NCI-H2196 treated with DMSO at 0.1 percent for 48 hours (cell line): Measurements from ENCODE around the gene PTGES3.
"Not testable (repeated sequence)": the region's sequence is repeated elsewhere in the genome, so short reads cannot be mapped to it uniquely, and the experiment has no call there.

Experiments
- DNase-seq: peaks from one replicate; lab custom pipeline; 2025; ENCODE audit not compliant: unreplicated experiment; lab: John Stamatoyannopoulos, UW

Gene PTGES3

DNA sequence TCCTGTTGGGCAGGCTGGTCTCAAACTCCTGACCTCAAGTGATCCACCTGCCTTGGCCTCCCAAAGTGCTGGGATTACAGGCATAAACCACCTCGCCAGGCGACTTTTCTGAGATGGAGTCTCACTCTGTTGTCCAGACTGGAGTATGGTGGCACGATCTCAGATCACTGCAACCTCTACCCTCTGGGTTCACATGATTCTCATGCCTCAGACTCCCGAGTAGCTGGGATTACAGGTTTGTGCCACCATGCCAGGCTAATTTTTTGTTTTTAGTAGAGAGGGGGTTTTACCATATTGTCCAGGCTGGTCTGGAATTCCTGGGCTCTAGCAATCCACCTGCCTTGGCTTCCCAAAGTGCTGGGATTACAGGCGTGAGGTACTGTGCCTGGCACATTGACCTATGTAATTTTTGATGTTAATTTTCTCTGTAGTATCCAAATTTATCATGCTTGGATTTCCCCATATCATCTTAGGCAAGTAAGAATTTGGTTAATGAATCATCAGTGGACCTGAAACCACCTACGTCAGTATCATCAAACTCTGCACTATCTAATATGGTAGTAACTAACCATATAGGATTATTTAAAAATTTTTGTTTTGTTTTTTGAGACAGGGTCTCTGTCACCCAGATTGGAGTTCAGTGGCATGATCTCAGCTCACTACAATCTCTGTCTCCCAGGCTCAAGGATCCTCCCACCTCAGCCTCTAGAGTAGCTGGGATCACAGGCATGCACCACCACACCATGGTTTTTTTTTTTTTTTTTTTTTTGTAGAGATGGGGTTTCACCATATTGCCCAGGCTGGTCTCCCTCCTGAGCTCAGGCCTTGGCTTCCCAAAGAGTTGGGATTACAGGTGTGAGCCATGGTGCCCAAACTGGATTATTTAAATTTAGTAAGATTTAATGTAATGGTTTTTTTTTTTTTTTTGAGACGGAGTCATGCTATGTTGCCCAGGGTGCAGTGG, 30.4 kb downstream of the PTGES3 start:
- DNase-seq, result no peak

DNA sequence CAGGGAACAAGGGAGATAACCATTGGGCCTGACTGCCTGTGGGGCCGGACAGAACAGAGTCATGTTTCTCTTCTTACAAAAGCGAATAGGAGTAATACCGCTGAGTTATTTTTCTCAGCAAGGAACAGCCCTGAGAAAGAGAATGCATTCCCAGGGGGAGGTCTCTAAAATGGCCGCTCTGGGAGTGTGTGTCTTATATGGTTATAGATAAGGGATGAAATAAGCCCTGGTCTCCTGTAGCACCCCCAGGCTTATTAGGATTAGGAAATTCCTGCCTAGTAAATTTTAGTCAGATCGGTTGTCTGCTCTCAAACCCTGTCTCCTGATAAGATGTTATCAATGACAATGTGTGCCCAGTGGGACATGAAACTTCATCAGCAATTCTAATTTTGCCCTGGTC, 34.3 kb downstream of the PTGES3 start:
- DNase-seq, result not testable (repeated sequence)

DNA sequence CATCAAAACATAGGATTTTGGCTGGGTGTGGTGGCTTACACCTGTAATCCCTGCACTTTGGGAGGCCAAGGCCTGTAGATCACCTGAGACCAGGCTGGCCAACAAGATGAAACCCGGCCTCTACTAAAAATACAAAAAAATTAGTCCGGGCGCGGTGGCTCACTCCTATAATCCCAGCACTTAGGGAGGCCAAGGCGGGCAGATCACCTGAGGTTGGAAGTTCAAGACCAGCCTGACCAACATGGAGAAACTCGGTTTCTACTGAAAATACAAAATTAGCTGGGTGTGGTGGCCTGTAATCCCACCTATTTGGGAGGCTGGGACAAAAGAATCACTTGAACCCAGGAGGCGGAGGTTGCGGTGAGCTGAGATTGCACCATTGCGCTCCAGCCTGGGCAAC, 40.1 kb downstream of the PTGES3 start:
- DNase-seq, result not testable (repeated sequence)

DNA sequence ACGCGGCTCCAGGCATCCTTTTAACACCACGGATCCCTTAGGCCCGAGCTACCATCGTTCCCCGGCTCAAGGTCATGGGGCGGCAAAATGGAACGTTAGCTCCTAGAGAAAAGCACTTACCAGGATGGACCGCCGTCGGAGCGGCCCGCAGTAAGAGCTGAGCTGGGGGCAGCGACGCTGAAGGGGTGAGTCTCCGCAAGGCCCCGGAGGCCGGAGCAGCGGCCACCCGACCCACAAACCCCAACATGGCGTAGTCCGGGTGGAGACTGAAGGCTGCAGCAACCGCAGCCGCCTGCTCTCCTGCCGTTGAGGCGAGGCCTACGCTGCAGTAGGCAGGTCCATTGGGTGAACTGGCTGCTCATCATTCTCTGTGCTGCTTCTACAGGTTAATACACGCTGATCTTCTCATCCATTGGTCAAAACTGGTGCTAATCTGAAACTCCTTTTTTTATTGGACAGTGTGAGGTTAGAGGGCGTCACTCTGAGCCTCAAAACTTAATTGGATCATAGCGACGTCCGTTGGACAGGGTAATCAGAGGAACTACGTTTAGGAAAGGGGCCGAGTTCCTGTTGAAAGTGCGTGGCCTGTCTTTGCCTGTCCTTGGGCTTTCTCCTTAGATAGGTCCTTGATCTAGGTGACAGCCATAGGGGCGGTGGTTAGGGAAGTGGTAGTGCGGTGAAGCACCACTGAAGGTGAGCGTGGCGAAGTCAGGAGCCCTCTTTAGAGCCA, 42.2 kb downstream of the PTGES3 start, which contains the start of gene ATP5F1B:
Gene ATP5F1B (minus strand): TSS at position 268 of the 730 bp plus-strand sequence. CDS start 21 bp downstream, at position 247.
- DNase-seq, result peak; percentile 99

DNA sequence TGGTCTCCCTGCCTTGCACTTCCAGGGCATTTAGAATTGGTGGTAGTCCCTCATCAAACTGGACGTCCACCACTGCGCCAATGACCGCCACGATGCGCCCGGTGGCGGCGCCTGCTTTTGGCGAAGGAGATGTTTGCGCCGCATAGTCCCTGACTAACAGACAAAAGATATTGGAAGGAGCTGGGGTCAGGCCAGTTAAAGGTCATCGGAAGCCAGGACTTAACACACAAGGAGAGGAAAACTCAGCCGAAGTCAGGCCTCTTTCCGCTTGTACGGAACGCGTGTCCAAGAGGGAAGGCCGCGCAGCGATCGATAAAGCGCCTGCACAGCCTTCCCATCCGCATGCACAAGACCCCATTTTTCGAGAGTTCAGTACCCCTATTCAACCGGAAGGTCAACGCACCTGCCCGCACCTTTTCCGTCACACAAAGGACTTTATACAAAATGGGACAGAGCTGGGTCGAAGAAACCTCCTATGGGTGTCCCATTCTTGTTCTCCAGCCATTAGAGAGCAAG, 42.8 kb downstream of the PTGES3 start:
- no peak for DNase-seq

DNA sequence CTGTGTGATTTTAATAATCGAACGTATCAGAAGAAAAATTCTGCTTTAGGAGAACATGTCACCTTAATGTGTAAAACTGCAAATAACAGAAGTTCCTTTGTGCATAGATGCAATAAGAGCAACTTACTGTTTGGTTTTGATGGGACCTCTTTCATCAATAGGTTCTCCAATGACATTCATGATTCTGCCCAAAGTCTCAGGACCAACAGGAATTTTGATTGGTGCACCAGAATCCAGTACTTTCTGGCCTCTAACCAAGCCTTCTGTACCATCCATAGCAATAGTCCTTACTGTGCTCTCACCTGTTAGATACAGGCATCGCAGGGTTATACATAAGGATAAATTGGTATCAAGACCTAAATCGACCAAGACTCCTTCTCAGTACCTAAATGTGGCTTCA, 43.4 kb downstream of the PTGES3 start:
- DNase-seq, result no peak

DNA sequence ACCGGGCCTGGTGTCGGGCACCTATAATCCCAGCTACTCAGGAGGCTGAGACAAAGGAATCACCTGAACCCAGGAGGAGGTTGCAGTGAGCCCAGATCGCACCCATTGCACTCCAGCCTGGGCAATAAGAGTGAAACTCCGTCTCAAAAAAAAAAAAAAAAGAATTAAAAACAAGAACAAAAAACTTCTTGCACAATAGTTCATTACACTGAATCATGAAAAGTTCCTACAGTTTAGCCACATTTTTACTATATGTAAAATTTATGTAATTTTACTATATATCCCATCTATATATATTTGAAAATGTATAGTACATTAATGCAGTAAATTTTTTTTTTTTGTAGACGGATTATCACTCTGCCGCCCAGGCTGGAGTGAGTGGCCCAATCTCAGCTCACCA, 46.9 kb downstream of the PTGES3 start:
- DNase-seq, result no peak

DNA sequence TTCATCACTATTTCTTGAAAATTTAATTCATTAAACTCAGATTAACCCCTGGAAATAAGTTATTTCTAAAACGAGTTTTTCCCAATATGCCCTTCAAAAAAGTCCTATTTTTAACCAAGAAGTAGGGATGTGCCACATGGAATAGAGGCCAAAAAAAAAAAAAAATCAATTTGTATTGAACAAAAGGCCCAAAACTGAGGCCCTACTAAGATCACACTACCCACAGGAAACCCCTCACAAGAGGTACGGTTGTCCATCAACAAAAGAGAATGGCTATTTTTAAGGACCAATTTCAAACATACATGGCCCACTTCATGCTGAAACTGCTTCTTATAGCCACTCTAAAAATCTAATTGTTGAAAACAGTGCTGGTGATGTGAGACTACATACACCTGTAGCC, 50.5 kb downstream of the PTGES3 start:
- no peak for DNase-seq

DNA sequence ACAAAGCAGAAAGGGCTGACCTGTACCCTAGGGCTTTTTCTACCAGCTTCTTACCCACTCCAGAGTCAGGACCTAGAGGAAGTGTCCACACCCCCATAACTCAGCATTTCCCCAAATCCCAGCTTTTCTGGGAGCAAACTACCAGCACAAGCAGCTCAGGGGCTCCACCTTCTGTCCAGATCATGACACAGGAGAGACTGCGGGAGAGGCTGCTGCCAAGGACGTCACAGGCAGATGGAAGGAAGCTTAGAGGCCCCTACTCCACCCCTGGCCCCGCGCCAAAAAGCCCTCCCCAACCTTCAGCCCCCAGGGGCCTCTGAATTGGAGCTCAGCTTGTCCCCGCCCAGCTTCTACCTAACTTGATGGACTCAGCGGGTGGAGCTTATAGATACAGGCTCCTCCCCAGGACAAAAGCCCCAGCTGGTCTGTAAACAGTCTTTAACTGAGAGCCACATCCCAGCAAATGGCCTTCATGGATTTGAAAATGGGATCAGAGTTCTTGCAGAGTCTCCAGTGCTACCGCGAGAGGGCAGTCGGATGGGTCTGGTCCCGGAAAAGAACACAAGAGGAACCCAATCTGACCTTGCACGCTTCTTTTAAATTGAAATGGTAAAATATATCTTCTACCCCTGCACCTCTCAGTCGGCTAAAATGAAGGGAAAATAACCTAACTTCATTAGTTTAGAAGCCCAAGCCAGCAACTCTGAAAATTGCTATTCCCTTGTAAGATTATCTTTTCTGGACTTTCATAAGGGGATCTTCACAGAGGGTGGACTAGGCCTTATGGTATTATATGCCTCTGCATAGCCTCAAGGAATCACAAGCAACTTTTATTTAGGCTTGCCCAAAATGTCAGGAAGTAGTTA, 51.2 kb downstream of the PTGES3 start:
- peak; percentile 99 for DNase-seq

DNA sequence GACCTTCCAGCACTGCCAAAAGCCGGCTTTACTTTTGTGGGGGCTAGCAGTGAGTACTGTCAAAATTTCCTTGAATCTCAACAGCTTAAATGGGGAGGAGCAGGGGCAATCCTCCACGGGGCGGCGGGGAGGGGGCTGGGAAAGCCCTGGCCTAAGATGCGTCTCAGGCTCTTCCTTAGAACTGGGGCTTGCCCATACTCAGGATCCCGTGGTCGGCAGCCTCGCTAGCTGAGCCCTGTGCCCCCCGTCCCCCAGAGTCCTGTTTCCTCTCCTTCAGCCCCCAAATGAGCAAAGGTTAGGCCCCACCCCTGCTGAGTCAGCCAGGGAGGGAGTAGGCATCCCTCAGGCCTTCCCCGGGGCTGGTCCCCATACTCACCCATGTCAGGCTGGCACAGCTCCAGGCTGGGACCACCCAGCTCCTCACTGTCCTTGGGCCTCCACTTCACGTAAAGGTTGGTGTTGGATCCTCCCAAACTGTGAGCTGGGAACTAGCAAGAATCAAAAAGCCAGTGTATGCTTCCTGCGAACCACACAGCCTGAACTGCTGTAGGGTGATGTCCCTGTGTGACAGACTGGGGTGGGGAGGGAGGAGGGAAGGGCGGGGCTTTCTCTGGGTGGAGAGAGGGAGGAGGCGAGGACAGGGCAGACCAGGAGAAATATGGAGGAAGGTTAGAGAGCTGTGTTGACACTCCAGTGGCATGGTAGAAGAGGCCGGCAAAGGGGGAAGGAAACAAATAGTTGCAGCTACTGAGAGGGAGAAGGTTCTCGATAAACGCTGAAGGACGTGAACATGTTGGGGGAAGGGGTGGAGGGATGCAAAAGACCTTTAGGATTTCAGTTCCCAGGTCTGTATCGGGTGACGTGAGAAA, 52.0 kb downstream of the PTGES3 start:
- DNase-seq, result peak; percentile 73

DNA sequence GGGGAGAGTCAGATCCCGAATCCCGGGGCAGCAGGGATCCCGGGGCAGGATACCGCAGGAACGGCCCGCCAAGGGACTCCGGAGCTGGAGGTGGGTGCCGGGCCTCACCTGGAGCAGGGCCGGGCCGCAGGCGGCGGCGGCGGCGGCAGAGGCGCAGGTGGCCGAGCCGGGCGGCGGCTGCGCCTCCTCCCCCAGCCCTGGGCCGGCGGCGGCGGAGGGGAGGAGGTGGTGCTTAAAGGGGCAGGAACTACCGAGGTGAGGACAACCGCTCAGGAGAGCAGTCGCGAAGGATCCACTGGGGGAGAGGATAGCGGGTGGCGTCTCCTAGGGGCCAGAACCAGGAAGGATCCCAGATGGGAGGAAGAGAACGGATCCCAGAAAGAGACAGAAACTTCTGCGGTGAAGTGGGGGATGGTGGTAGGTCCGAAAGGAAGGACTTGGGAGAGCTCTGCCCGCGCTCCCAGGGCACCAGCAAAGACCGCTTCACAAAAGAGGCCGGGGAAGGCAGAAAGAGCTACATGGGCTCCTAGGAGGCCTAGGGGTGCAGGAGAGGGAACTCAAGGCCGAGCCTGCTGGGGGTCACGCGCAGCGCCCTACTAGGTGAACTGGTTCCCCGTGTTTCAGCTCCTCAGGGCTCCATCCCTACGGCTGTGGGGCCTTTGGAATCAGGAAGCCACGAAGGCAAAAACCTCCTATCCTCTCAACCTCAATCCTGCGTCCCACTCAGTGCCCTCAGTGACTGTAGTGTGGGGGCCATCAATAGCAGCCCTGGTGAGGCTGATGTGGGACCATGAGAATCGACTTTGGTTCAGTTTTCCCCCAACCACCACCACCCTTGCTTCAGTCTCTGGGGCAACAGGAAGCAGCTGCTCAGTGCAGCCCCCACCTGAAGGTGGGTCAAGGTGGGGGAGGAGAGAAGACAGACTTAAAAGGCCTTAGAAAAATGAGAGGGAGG, 53.0 kb downstream of the PTGES3 start:
- DNase-seq, result peak; percentile 73

DNA sequence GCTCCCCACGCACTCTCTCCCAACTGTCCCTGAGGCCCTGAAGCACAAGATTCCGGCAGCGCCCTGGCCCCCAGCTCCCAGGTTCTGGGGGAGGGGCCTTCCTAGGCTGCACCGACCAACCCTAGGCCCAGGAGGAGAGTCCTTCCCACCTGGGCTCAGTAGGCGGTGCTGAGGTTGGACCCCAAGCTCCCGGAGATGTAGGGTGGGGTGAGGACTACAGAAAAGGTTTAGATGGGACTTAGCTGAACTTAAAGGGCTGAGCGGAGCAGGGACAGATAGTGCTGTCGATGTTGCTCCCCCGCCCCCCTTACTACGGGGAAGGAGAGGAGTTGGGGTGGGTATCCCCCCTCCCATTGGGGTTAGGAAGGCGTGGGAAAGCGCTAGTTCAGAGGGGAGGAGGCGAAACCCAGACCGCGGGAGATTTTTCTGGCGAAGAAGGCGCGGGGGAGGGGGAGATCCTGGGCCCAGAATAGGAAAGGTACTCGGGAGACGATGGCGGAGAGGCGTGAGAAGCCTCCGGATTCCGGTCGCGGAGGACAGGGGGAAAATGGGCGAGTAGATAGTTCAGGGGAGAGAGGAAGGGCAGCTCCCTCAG, 53.7 kb downstream of the PTGES3 start:
- DNase-seq, result peak; percentile 55

DNA sequence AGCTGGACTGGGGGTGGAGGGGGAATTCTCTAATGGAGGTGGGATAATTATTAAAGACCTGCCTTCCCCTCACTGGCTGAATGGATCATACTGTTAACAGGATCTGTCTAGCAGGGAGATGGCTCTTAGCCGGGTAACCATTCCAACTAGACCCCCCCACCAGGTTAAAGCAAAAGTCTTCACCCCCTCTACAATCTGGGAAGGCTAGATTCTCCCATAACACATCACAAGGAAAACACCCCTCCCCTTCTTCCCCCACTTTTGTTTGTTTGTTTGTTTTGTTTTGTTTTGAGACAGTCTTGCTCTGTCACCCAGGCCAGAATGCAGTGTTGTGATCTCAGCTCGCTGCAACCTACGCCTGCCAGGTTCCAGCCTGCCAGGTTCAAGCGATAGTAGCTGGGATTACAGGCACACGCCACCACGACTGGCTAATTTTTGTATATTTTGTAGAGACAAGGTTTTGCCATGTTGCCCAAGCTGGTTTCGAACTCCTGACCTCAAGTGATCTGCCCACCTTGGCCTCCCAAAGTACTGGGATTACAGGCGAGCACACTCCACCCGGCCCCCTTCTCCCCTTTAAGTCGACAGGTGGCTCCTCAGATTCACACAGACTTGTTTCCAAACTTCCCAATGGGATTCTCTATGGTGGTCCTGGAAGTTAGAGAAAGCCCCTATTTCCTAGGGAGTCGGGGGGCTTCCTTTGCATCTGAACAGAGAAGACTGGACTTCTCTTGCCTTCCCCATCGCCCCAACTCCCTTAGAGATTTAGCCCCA, 54.4 kb downstream of the PTGES3 start:
- DNase-seq, result no peak

DNA sequence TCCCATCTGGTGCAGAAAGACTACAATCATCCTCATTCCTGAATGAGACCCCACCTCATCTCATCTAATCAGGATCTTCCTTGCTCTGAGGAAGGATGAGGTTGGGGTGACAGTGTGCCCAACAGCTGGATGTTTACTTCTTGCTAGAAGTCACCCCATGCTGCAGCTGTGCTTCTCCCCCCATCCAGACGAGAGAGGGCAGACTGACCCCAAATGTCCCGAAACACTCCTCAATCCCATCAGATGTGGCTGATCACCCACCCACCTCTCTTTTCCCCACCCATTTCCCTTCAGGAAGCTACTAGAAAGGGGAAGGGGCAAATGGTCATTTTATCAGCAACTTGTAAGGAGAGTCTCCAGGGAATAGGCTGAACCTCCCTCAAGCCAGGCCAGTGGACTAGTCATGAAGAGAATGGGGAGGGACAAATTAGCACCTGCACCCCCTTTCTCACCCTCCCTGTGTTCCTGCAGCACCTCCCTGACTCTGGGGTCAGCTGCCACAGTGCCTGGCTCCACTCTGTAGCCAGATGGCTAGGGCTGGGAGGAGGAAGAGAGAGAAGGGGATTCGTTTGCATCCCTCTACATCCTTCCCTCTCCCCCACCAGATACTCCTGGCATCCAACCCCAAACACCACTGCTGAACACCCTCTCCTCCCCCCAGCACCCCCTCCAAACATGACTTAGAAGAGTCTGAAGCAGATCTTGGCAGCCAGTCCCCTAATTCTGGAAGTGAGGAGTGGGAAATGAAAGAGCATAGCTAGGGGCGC, 55.2 kb downstream of the PTGES3 start:
- no peak for DNase-seq

DNA sequence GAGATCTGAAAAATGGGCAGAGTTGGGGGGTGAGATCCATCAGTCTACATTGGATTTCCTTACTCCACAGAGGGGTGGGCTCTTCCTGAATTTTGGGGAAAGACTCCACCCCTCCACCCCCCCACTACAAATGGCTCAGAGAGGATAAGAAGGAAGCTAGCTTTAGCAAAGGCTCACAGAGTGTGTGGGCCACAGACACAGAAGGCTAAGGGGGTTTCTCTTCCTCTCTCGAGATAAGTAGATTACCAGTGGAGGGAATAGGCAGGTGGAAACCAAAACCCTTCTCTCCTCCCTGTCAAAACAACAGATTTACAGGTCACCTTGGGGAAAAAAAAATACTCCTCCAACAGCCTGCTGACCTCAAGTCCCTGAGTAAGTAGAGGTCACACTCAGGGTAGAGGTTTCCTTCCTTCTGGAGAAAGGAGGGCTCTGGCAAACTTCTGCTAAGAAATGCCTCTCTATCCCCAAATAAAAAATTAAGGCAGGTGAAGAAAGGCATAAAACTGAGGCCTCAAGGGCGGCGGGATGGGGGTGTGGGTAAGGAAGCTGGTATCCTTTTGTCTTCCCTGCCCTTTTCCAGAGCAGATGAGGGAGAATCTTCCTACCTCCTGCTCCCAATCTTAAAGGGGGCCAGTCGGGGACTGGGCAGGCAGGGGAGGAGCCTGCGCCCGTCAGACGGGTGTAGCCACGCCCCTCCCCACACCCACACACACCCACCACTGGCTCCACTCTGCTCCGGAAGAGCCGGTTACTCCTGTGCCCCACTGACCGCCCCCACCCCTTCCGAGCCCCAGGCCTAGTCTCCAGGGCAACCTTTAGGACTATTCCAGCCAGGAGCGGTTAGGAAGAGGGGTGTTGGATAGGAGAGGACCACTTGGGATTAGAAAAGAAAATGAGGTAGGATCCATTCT, 56.0 kb downstream of the PTGES3 start:
- peak; percentile 33 for DNase-seq

DNA sequence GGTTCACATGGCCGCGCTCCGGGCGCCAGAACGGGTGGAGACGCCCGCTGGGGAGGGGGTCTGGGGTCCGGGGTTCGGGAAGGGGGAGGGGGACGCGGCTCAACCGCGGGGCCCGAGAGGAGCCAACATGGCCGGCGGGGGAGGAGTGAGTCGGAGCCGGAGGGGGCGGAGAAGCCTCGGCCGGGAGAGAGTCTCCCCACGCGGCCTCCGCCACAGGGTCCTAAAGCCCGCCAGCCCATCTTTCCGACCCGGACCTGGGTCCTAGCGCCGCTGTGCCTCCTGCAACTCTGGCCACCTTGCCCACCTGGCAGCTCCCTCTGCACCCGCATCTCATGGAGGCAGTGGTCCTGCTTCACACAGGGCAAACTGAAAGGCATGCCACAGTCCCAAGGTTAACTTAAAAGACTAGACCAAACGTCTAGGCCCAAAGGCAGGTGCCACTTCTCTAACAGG, 57.9 kb downstream of the PTGES3 start, which contains the start of gene BAZ2A:
Gene BAZ2A (minus strand): TSS at position 147 of the 453 bp plus-strand sequence. CDS start 12,796 bp downstream, outside the sequence.
- peak; percentile 68 for DNase-seq
